Activated naive CD4-positive, alpha-beta T cell (primary cell): Measurements from ENCODE around the gene TOMT.

Source experiments
- DNase-seq, 4 experiments: peaks; one replicate each; lab custom pipeline; 2025; lab: John Stamatoyannopoulos, UW

TOMT gene

GRCh38 chr11:72088076-72088808 is 17.5 kb upstream of the TOMT start:
- no peak for DNase-seq

DNA sequence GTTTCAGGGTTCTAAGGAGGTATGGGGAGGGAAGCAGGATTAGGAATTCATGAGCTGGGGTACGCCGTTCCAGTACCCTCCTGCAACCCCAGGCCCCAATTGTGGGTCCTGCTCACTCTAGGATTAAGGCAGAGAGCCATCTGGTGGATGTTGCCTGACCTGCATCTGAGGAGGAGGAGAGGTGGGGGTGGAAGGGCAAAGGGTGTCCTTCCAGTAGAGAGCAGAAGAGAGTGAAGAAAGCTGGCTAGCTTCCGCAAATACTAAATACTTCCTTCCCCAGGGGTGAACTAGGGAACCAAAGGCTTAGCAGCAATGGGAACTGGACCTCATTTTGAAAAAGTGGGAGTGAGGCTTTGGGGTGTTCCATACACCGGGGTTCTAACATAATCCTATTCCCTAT is 14.4 kb upstream of the TOMT start:
- DNase-seq, result peak in 3 of 4 experiments; percentile 14 to 67 (median 42)

GRCh38 chr11:72098741-72099140 is 7.0 kb upstream of the TOMT start:
- DNase-seq, result no peak

GRCh38 chr11:72100009-72100408 is 5.7 kb upstream of the TOMT start:
- DNase-seq, result no peak

- no peak for DNase-seq
Observed at GRCh38 chr11:72100462-72100861, 5.3 kb upstream of the TOMT start.

GRCh38 chr11:72102162-72102561 is 3.6 kb upstream of the TOMT start:
- no peak for DNase-seq

DNA sequence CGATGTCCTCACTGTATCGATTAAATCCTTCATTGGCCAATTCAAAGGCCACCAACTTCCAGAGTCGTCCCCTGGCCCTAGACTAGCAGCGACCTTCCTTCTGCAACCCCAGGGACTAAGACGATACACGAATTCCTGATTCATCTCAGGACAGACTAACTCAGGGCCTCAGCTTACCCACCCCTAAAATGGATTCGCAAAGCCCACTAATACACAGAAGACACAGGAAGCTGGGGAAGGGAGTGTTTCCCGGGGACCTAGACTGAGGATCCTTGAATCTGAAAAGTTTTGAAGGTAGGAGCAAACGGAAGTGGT is 3.1 kb upstream of the TOMT start:
- no peak for DNase-seq

- DNase-seq, result peak; percentile 85 to 96 (median 92)
Observed at GRCh38 chr11:72102946-72103753, 2.6 kb upstream of the TOMT start, which contains the start of gene LAMTOR1. LAMTOR1 (minus strand) TSS chr11:72103297; CDS start chr11:72103224, 73 bp downstream.

DNA sequence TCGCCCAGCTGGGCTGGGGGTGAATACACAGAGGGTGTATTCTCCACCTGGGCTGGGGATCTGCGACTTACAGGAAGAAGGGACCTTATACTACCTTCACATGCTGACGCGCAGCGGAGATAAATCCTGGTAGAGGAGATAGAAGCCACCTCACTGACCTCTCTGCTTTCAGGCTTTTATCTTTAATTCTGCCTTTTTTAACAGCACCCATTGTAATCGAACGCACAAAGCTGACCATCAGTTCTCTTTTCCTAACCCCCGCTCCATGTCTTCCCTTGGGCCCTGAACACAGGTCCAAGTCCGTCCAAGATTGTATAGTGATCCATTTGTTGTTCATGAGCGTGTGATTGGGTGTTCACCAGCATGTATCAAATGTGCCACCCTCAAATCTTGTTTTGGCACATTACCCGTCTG is 2.0 kb upstream of the TOMT start:
- DNase-seq, result no peak

DNA sequence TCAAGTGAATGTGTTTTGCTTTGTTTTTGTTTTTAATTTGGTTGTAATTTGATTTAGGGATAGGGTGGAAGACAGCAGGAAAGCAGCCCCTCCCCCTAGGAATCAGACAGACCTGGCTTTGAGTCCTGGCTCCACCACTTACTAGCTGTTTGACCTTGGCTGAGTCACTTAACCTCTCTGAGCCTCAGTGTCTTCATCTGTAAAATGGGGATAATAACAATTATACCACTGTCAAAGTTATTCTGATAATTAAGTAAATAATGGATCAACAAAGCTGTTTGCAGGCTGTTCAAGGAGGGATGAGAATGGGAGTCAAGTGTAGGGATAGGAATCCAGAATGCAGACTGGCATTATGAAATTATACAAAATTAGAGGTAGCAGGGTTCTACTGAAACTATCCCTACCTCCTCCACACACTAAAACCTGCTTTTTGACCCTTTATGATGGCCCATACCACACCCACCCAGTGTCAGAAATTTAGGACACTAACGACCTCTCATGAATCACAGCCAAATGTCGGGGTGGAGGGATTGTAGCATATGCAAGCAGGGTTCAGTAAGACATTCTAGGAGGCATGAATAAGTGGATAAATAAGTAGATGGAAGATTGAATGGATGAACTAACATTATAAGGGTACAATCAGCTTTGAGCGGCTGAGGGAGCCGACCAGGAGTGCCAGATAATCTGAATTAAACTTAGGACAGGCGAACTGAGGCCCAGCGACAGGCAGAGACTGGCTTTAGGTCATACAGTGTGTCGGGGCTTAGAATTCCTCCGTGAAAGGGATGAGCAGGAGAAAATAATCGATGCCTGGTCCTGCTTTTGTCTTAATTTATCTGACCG is 5.8 kb downstream of the TOMT start:
- DNase-seq, result no peak

DNA sequence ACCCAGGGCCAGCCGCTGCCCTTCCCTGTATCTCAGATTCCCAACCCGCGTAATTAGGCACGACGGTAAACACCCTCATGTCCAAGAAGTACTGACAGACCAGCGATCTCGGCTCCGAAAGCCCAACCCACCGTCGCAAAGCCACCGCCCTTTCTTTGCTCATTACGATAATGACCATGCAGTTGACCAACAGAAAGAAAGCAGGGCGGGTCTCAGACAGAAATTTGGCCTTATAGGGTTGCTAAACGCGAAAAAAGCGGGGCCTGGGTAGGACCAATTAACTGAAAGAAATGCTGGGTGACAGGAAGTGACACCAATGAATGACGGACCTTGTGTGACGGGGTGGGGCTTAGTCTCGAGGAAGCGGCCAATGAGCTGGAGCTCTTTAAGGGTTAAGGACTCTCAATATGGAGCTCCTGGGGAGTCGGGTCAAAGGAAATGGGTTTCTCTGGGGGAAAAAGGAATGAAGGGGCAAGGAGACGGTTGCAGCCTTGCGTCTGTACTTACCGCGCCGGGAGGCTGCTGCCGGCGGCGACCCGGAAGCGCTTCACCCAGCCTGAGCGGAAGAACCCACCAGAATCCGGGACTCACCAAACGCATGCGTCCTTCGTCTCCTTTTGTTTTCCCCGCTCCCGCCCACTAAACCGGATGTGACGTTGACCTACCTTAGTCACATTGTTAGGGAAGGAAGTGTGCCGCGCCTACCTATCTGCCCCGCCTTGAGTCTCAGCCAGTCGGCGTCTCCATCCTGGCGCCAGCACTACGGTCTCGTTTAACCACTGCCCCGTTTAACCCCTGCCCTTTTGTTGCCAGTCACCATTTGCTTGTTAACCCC is 6.6 kb downstream of the TOMT start, which contains the start of gene ANAPC15:
TSS of gene ANAPC15 (minus strand) at position 553 of the 835 bp plus-strand sequence. CDS start 1,419 bp downstream, outside the sequence.
- DNase-seq, result peak; percentile 85 to 93 (median 90)

DNA sequence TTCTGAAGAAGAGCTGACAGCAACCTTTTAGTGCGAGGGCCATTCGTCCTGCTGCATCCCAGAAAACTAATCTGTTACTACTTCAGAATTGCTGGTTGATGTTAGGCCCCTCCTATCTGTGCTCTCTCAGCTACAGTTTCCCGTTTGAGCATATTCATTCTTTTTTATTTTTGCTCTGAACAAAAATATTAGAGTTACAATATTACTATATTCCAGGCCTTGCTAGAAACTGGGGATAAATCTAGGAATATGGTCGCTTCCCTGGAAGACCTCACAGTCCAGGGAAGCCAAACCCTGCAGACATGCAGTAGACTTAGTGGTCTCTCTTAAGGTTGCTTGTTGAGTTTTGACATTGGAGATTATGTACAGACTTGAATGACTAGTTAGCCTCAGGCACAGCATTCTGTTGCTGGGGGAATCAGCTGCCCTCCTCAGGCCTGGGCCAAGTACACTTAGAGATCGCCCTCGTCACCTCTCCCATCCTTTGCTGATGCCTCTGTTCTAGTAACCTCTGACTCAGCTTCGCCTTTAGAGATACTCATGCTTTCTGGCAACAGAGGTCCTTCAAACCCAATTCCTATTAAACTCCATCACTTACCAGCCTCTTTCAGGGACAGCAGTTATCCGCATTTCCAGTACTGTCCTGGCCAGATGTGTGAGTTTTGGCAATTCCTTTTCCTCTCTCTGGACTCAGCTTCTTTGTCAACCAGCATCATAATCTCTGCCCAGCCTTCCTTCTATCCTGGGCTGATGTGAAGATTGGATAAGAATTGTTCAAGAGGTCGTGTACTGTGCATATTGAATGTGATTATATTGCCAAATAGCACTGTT is 7.5 kb downstream of the TOMT start:
- no peak for DNase-seq

DNA sequence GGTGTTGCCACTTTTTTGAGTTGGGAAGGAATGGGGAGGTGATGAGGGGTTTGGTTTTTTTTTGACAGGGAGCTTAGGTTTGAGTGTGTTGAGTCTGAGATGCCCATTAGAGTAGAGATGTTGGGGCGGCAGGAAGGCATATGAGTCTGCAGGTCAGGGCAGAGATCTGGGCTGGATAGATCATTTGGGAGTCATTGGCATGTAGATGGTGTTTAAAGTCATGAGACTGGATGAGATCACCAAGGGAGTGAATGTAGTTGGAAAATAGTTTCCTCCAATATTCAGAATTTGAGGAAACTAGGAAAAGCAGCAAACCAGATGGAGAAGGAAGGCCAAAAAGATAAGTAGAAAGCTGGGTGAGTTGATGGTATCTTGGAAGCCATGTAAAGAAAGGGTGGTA is 8.8 kb downstream of the TOMT start:
- DNase-seq, result no peak

- no peak for DNase-seq
Observed at GRCh38 chr11:72116019-72116755, 10.5 kb downstream of the TOMT start.

- DNase-seq, result no peak
Observed at GRCh38 chr11:72119198-72119597, 13.5 kb downstream of the TOMT start.

DNA sequence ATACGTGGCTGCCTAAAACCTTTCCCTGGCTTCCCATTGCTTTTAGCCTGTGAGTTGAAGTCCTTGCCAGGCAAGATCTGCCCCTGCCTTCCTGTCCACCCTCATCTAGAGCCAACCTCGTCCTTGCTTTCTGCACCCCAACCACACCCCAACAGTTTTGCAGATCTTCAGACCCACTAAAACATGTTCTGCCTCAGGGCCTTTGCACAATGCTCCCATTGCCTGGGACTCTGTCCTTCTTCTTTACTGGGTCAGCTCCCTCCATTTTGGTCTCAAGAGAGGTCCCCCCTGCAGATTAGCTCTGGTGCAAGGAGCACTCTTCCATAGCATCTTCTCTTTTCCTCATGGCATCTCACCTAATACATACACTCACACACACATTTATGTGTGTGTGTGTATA is 15.2 kb downstream of the TOMT start:
- no peak for DNase-seq

DNA sequence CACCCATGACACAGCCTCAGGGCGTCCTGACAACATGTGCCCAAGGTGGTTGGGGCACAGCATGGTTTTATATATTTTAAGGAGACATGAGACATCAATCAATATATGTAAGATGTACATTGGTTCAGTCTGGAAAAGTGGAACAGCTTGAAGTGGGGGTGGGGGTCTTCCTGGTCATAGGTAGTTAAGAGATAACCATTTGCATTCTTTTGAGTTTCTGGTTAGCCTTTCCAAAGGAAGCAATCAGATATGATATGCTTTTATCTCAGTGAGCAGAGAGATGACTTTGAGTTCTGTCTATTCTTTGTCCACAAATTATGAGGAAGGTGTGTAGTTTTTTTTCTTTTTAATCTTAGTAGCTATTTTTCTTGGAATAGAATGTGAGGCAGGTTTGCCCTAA is 16.9 kb downstream of the TOMT start:
- DNase-seq, result no peak

- DNase-seq, result no peak
Observed at GRCh38 chr11:72123117-72123653, 17.5 kb downstream of the TOMT start.

- no peak for DNase-seq
Observed at GRCh38 chr11:72124046-72124445, 18.3 kb downstream of the TOMT start.

DNA sequence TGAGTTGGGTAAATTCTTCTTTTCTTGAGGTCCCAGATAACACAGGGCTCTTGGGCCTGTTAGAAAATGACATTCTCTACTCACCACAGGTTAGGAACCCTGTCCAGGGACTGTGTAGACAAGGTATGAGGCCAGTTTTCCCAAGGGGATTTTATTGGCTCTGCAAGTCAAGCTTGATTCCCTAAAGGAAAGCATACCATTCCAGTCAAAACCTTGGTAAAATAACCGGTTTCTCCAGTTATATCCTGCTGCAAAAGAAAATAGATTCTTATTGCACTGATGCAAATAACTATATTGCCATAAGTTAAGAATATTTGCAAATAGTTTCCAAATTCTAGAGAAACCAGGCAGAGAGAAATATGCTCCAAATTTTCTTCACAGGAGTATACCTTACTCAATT is 20.2 kb downstream of the TOMT start:
- DNase-seq, result no peak
